Inflammatory macrophage treated with lipopolysaccharide for 4 hours (primary cell): ENCODE data around the gene ZNF552.

Source experiments
- DNase-seq: peaks from one replicate; pipeline ENCODE4 v3.0.0-alpha.2; 2020

The ZNF552 gene

GRCh38 chr19:57771417-57771816, 43.3 kb downstream of the ZNF552 start:
- DNase-seq, result peak; percentile 86

DNA sequence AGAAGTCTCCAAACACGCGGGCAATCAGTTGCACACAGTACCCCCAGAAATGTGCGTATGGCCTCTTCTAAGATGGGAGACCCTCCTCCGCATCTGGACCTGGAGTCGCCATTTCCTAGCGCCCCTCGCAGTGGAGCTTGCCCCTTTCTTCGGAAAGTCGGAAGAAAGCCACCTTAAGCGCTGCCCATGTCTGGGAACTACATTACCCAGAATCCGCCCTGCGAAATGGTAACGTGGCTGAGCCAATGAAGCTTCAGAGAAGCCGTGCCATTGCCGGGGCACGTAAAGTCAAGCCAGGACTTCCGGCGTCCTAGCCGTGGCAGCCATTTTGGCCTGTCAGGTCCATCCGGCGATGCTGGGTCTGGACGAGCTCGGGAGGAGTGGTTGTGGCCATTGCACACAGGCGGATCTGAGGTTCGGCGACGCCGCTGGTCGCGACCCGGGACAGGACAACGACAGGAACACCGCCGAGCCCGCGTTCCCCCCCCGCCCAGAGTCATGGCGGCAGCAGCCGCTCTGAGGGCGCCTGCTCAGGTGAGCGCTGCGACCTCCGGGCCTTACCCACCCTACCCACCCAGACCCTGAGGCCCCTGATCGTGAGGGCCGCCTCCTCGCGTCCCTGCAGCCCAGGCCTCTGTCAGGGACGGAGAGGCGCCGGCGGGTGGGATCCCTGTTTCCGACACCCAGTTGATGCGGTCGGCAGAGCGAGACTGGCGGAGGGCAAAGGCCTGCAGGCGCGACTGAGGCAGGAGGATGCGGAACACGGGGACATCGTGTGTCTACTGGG, 45.2 kb downstream of the ZNF552 start, which contains the start of gene ZNF586:
Gene ZNF586, plus strand, starts transcription at position 332 of the 787 bp plus-strand sequence. Its CDS starts 167 bp downstream, at position 499.
- peak; percentile 96 for DNase-seq

- no peak for DNase-seq
Measured at GRCh38 chr19:57759096-57759495, 55.6 kb downstream of the ZNF552 start.

DNA sequence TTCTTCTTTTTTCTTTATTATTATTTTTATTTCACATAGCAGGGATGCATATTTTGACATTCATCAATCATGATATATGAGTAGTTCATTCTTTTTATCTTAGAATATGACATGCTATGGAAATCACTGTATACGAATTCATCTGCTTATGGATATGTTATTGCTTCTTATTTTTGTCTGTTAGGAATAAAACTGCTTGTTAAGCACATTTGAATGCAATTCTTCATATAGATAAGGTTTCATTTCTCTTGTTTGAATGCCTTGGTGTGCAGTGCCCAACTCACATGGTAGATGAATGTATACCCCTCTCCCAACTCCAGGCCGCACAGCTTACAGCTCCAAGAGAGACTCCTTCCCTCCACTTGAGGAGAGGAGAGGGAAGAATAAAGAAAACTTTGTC, 56.8 kb downstream of the ZNF552 start:
- DNase-seq, result no peak
